HL-60 (cell line): ENCODE measurements around the gene DOCK2.

Experiments
- GABPA ChIP-seq: IDR thresholded peaks from 2 replicates; pipeline ENCODE4 v1.6.1; 2012; ENCODE audit warnings: low read depth
- POLR2AphosphoS5 ChIP-seq: IDR thresholded peaks from 2 replicates; pipeline ENCODE4 v1.6.1; 2012; ENCODE audit warnings: low read depth
- SPI1 ChIP-seq: IDR thresholded peaks from 2 replicates; pipeline ENCODE4 v1.6.1; 2012; ENCODE audit warnings: low read depth, mild to moderate bottlenecking, borderline replicate concordance
- TF ChIP-seq, protein P1 (sequence below): IDR thresholded peaks from 2 replicates; pipeline ENCODE4 v1.6.1; 2012; ENCODE audit warnings: low read depth; ENCODE audit not compliant: insufficient replicate concordance
- TF ChIP-seq, protein P2 (sequence below): IDR thresholded peaks from one replicate; pipeline ENCODE4 v1.5.1; 2011; ENCODE audit warnings: low read length, control low read depth, inconsistent platforms; ENCODE audit not compliant: insufficient read depth

DNA sequence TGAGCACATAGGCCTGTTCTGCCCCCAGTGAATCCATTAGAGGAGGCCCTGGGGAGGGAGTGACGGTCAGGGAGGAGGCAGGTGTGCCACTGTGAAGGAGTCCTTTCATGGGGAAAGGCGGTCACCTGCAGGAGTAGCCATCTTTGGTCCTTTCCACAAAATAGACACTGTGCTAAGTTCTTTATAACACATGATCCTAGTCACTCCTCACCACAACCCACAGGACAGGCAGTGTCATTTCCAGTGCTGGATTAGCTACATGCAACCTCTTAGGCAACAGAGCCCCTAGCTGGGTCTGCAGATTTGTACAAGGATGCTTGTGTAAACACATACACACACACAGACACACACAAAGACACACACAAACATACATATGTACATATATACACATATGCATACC is 18.3 kb downstream of the DOCK2 start:
- TF ChIP-seq, protein P1, sequence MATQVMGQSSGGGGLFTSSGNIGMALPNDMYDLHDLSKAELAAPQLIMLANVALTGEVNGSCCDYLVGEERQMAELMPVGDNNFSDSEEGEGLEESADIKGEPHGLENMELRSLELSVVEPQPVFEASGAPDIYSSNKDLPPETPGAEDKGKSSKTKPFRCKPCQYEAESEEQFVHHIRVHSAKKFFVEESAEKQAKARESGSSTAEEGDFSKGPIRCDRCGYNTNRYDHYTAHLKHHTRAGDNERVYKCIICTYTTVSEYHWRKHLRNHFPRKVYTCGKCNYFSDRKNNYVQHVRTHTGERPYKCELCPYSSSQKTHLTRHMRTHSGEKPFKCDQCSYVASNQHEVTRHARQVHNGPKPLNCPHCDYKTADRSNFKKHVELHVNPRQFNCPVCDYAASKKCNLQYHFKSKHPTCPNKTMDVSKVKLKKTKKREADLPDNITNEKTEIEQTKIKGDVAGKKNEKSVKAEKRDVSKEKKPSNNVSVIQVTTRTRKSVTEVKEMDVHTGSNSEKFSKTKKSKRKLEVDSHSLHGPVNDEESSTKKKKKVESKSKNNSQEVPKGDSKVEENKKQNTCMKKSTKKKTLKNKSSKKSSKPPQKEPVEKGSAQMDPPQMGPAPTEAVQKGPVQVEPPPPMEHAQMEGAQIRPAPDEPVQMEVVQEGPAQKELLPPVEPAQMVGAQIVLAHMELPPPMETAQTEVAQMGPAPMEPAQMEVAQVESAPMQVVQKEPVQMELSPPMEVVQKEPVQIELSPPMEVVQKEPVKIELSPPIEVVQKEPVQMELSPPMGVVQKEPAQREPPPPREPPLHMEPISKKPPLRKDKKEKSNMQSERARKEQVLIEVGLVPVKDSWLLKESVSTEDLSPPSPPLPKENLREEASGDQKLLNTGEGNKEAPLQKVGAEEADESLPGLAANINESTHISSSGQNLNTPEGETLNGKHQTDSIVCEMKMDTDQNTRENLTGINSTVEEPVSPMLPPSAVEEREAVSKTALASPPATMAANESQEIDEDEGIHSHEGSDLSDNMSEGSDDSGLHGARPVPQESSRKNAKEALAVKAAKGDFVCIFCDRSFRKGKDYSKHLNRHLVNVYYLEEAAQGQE, result no peak
- TF ChIP-seq, protein P2, sequence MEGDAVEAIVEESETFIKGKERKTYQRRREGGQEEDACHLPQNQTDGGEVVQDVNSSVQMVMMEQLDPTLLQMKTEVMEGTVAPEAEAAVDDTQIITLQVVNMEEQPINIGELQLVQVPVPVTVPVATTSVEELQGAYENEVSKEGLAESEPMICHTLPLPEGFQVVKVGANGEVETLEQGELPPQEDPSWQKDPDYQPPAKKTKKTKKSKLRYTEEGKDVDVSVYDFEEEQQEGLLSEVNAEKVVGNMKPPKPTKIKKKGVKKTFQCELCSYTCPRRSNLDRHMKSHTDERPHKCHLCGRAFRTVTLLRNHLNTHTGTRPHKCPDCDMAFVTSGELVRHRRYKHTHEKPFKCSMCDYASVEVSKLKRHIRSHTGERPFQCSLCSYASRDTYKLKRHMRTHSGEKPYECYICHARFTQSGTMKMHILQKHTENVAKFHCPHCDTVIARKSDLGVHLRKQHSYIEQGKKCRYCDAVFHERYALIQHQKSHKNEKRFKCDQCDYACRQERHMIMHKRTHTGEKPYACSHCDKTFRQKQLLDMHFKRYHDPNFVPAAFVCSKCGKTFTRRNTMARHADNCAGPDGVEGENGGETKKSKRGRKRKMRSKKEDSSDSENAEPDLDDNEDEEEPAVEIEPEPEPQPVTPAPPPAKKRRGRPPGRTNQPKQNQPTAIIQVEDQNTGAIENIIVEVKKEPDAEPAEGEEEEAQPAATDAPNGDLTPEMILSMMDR, result no peak
- no peak for TF ChIP-seq POLR2AphosphoS5
- TF ChIP-seq GABPA, result no peak
- TF ChIP-seq SPI1, result no peak
